Activated CD4-positive, alpha-beta T cell treated with anti-CD3 and anti-CD28 coated beads for 48 hours (primary cell): ENCODE data around the gene FHIT.

Experiments used
- DNase-seq: peaks from one replicate; pipeline ENCODE4 v3.0.0-alpha.2; 2020

FHIT gene

GRCh38 chr3:61169621-61170251 lies 81.5 kb downstream of the FHIT start:
- DNase-seq = no peak

- DNase-seq = no peak
Observed at GRCh38 chr3:61168286-61168685, 83.0 kb downstream of the FHIT start.

GRCh38 chr3:61162965-61163364 lies 88.3 kb downstream of the FHIT start:
- DNase-seq = no peak

GRCh38 chr3:61158667-61159066 lies 92.6 kb downstream of the FHIT start:
- no peak for DNase-seq

GRCh38 chr3:61158216-61158615 lies 93.0 kb downstream of the FHIT start:
- no peak for DNase-seq

GRCh38 chr3:61157414-61157813 lies 93.8 kb downstream of the FHIT start:
- no peak for DNase-seq

GRCh38 chr3:61155701-61156292 lies 95.5 kb downstream of the FHIT start:
- no peak for DNase-seq

- DNase-seq = no peak
Observed at GRCh38 chr3:61154457-61155198, 96.6 kb downstream of the FHIT start.

- no peak for DNase-seq
Observed at GRCh38 chr3:61152071-61152470, 99.2 kb downstream of the FHIT start.

- DNase-seq = no peak
Observed at GRCh38 chr3:61149236-61149635, 102.0 kb downstream of the FHIT start.

GRCh38 chr3:61146010-61146890 lies 105.0 kb downstream of the FHIT start:
- no peak for DNase-seq

- DNase-seq = no peak
Observed at GRCh38 chr3:61141697-61142096, 109.6 kb downstream of the FHIT start.

GRCh38 chr3:61141227-61141626 lies 110.0 kb downstream of the FHIT start:
- DNase-seq = no peak

- no peak for DNase-seq
Observed at GRCh38 chr3:61139686-61140085, 111.6 kb downstream of the FHIT start.

- DNase-seq = no peak
Observed at GRCh38 chr3:61138401-61138800, 112.9 kb downstream of the FHIT start.

GRCh38 chr3:61136191-61136590 lies 115.1 kb downstream of the FHIT start:
- DNase-seq = no peak

- DNase-seq = no peak
Observed at GRCh38 chr3:61134532-61134931, 116.7 kb downstream of the FHIT start.

- no peak for DNase-seq
Observed at GRCh38 chr3:61132062-61132461, 119.2 kb downstream of the FHIT start.

- no peak for DNase-seq
Observed at GRCh38 chr3:61118830-61119229, 132.4 kb downstream of the FHIT start.

- DNase-seq = no peak
Observed at GRCh38 chr3:61117045-61117898, 134.0 kb downstream of the FHIT start.

GRCh38 chr3:61114316-61114953 lies 136.8 kb downstream of the FHIT start:
- DNase-seq = no peak

GRCh38 chr3:61111825-61112224 lies 139.4 kb downstream of the FHIT start:
- DNase-seq = peak; percentile 23
